Activated CD8-positive, alpha-beta memory T cell treated with anti-CD3 and anti-CD28 coated beads, Interleukin-2, amount 50 U/mL, for 1 hour (primary cell): Measurements from ENCODE around the gene NME7.
A peak's percentile ranks its signal among the peaks of the same experiment; 100 is the strongest.
"Not testable (repeated sequence)": the region's sequence is repeated elsewhere in the genome, so short reads cannot be mapped to it uniquely, and the experiment has no call there.

Experiments used
- DNase-seq: peaks from one replicate; pipeline ENCODE4 v3.0.0-alpha.2; 2020; ENCODE audit errors: extremely low read depth

Gene NME7

GRCh38 chr1:169342096-169342495, 25.5 kb downstream of the NME7 start:
- not testable (repeated sequence) for DNase-seq

GRCh38 chr1:169340882-169341281, 26.7 kb downstream of the NME7 start:
- no peak for DNase-seq

- no peak for DNase-seq
Measured at GRCh38 chr1:169339773-169340172, 27.8 kb downstream of the NME7 start.

- DNase-seq, result no peak
Measured at GRCh38 chr1:169338617-169339016, 29.0 kb downstream of the NME7 start.

GRCh38 chr1:169336947-169337715, 30.5 kb downstream of the NME7 start:
- not testable (repeated sequence) for DNase-seq

GRCh38 chr1:169334727-169335126, 32.9 kb downstream of the NME7 start:
- not testable (repeated sequence) for DNase-seq

- DNase-seq, result no peak
Measured at GRCh38 chr1:169330927-169331326, 36.7 kb downstream of the NME7 start.

- DNase-seq, result no peak
Measured at GRCh38 chr1:169329383-169329782, 38.2 kb downstream of the NME7 start.

GRCh38 chr1:169327875-169328274, 39.7 kb downstream of the NME7 start:
- DNase-seq, result no peak

GRCh38 chr1:169326956-169327268, 40.7 kb downstream of the NME7 start:
- no peak for DNase-seq

GRCh38 chr1:169326261-169326955, 41.2 kb downstream of the NME7 start:
- no peak for DNase-seq

GRCh38 chr1:169325117-169325516, 42.5 kb downstream of the NME7 start:
- DNase-seq, result no peak

GRCh38 chr1:169322138-169322537, 45.5 kb downstream of the NME7 start:
- no peak for DNase-seq

- DNase-seq, result no peak
Measured at GRCh38 chr1:169321539-169321938, 46.1 kb downstream of the NME7 start.

GRCh38 chr1:169318536-169319244, 48.9 kb downstream of the NME7 start:
- no peak for DNase-seq

- DNase-seq, result no peak
Measured at GRCh38 chr1:169316556-169316955, 51.0 kb downstream of the NME7 start.

- peak; percentile 4 for DNase-seq
Measured at GRCh38 chr1:169312084-169312954, 55.3 kb downstream of the NME7 start.

- DNase-seq, result no peak
Measured at GRCh38 chr1:169309178-169310166, 58.1 kb downstream of the NME7 start.

GRCh38 chr1:169308313-169309039, 59.1 kb downstream of the NME7 start:
- no peak for DNase-seq

GRCh38 chr1:169307176-169307575, 60.4 kb downstream of the NME7 start:
- no peak for DNase-seq
